Activated B cell treated with CpG ODN at 0.5 μM for 24 hours (primary cell): ENCODE data around the gene CRCP. TPM values are rescaled to one million over a fixed set of nuclear protein-coding genes. Genes with fewer than 3 reads are reported as not detected.

Source experiments
- ATAC-seq: fragments of 200-7000 bp; cut with Tn5 transposase; one replicate; pipeline ENCODE4 v1.10.0; 2021; ENCODE audit warnings: low read depth, mild to moderate bottlenecking, moderate library complexity
- CTCF ChIA-PET: fragments of 350-600 bp; sonication (Branson Sonifier 250); formaldehyde crosslinking; loops from one replicate; lab custom pipeline; 2021; ENCODE audit warnings: antibody characterized with exemption; lab: Charles Lee
- POLR2A ChIA-PET: fragments of 350-600 bp; sonication (Branson Sonifier 250); formaldehyde crosslinking; loops from one replicate; lab custom pipeline; 2021; ENCODE audit warnings: antibody characterized with exemption; lab: Charles Lee
- DNase-seq: peaks from one replicate; pipeline ENCODE4 v3.0.0; 2022
- H3K27ac Mint-ChIP-seq: one replicate; pipeline ENCODE4 v1.8.0; 2020; ENCODE audit warnings: mixed read lengths
- H3K27me3 Mint-ChIP-seq: one replicate; pipeline ENCODE4 v1.8.0; 2021; ENCODE audit warnings: mixed read lengths
- H3K36me3 Mint-ChIP-seq: one replicate; pipeline ENCODE4 v1.8.0; 2021; ENCODE audit warnings: low read depth, mixed read lengths
- H3K4me1 Mint-ChIP-seq: one replicate; pipeline ENCODE4 v1.8.0; 2021; ENCODE audit warnings: mixed read lengths
- H3K4me3 Mint-ChIP-seq: one replicate; pipeline ENCODE4 v1.8.0; 2020; ENCODE audit warnings: mild to moderate bottlenecking, mixed read lengths
- H3K9me3 Mint-ChIP-seq: one replicate; pipeline ENCODE4 v1.8.0; 2020; ENCODE audit warnings: mixed read lengths
- intact Hi-C: fragments of 100-400 bp; cut with micrococcal nuclease; formaldehyde crosslinking; loops from one replicate; pipeline ENCODE4 v1.15.1; 2024
- total RNA-seq: library from RNA; stranded (reverse); gene quantifications from 2 replicates; pipeline ENCODE4 v1.2.3, GENCODE V29; 2022
- TF ChIP-seq, protein P1 (sequence below): fragments of 200-600 bp; IDR thresholded peaks from one replicate; pipeline ENCODE4 v1.8.0; 2022; ENCODE audit warnings: antibody characterized with exemption, mild to moderate bottlenecking

The CRCP gene
- total RNA-seq, 1 donor from 2014 or later = 40.8 TPM

DNA sequence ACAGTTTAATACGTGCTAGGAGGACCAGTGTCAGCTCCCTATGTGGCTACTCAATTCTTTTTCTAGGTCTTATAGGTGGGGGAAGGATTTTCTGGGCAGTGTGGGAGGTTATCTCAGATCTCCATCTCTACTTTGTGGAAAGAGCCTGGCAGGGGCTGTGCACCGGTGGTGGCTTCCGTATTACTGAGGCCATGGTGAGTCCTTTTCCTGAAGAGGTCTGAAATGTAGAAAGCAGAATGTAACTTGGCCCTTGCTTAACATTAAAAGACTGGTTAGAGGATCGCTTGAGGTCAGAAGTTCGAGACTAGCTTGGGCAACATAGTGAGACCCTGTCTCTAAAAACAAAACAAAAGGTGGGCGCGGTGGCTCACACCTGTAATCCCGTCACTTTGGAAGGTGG lies 87.8 kb downstream of the CRCP start:
- Mint-ChIP-seq H3K27me3 (peaks cover 17% of the 10 kb centered on the region), H3K4me3 (no peak overlapping the region), H3K9me3 (no peaks in the 10 kb centered on the region), H3K27ac (no peak overlapping the region), H3K36me3 (peaks cover 3% of the 10 kb centered on the region), H3K4me1 (peaks cover 29% of the 10 kb centered on the region)
- POLR2A ChIA-PET = no interaction called here
- no peak for ATAC-seq
- CTCF ChIA-PET = no interaction called here
- intact Hi-C loops = loop anchor here (5.0 to 10.0 kb wide), 3 partner anchors 642 to 1102 kb away; partner anchors contain the start of genes SBDS and TYW1
- TF ChIP-seq, protein P1, sequence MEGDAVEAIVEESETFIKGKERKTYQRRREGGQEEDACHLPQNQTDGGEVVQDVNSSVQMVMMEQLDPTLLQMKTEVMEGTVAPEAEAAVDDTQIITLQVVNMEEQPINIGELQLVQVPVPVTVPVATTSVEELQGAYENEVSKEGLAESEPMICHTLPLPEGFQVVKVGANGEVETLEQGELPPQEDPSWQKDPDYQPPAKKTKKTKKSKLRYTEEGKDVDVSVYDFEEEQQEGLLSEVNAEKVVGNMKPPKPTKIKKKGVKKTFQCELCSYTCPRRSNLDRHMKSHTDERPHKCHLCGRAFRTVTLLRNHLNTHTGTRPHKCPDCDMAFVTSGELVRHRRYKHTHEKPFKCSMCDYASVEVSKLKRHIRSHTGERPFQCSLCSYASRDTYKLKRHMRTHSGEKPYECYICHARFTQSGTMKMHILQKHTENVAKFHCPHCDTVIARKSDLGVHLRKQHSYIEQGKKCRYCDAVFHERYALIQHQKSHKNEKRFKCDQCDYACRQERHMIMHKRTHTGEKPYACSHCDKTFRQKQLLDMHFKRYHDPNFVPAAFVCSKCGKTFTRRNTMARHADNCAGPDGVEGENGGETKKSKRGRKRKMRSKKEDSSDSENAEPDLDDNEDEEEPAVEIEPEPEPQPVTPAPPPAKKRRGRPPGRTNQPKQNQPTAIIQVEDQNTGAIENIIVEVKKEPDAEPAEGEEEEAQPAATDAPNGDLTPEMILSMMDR = no peak
- no peak for DNase-seq

Other genes starting within 250 kb of the CRCP start
- 8.6 and 9.3 TPM in 2 replicates for gene VKORC1L1, start 241.8 kb upstream of the CRCP start, total RNA-seq
- 33.6 and 40.8 TPM in 2 replicates for gene GUSB, start 132.6 kb upstream of the CRCP start, total RNA-seq
- 39.6 and 39.8 TPM in 2 replicates for gene ASL, start 39.0 kb upstream of the CRCP start, total RNA-seq
- gene TPST1, start 90.5 kb downstream of the CRCP start, total RNA-seq = 5.6 and 6.5 TPM in 2 replicates